ENCODE measurements around the gene CXXC5. TPM values are rescaled to one million over a fixed set of nuclear protein-coding genes. Genes with fewer than 3 reads are reported as not detected.

Gene CXXC5
- total and polyA plus RNA-seq, 9 of the 15 experiments (the other 6 are each of a cell fraction or from before 2014, with no cell fraction given) = 1.9 to 123 (median 45.8) TPM

- Histone ChIP-seq H3K79me2 (ENCODE audit: control insufficient read depth, insufficient read depth, low read length) (peaks cover 12% of the 10 kb centered on the region; the same call in 2 of the 3 replicates), H3K9me1 (ENCODE audit: control insufficient read depth, insufficient read depth, low read length) (no peaks in the 10 kb centered on the region), H3K36me3 (ENCODE audit: control insufficient read depth, insufficient read depth, low read length) (no peaks in the 10 kb centered on the region), H3K4me2 (ENCODE audit: insufficient read depth, low read length) (no peak overlapping the region), H4K20me1 (replicated peaks; ENCODE audit: control insufficient read depth, insufficient read depth, low read length) (no peaks in the 10 kb centered on the region), H2AFZ (ENCODE audit: low read depth, low read length) (no peak overlapping the region), H3K27ac (ENCODE audit: extremely low read depth, low read depth, low read length) (no peak overlapping the region), H3K4me3 (no peak overlapping the region), H3K27me3 (ENCODE audit: control insufficient read depth in 2 of 2, insufficient read depth in 2 of 2, low read length in 2 of 2) (no peaks in the 10 kb centered on the region), H3K9ac (ENCODE audit: insufficient read depth in 1 of 2, low read depth in 2 of 2, low read length in 2 of 2) (peak overlapping the region in 1 of 2 experiments; percentile 31; a peak in 1 of 4 replicates), H3K4me1 (replicated peaks in 1 of 2; ENCODE audit: control insufficient read depth in 2 of 2, insufficient read depth in 2 of 2, low read length in 2 of 2) (peaks cover 60 to 63% of the 10 kb centered on the region in 2 experiments), H3K9me3 (replicated peaks; ENCODE audit: control insufficient read depth, insufficient read depth, low read depth, low read length) (no peaks in the 10 kb centered on the region)
- no TSS peak for BruUV-seq (replicated peaks)
- DNase-seq (ENCODE audit: extremely low read depth in 1 of 4, low spot score in 3 of 4) (no peak), ATAC-seq (no peak), FAIRE-seq (no peak)
- 22% methylated on average over 1 of the region's 1 CpG for WGBS (ENCODE audit: insufficient coverage, low coverage, missing lambda C conversion rate)
- ChIA-PET POLR2A (no interaction called here), CTCF (ENCODE audit: low intra/inter-chr PET ratio) (interaction anchor here (0.6 to 0.7 kb wide), 2 partner anchors 25 to 59 kb away, joined by 3 read pairs; no protein-coding TSS in a partner anchor)
- in situ Hi-C loops (cut with MboI) = no loop called here
- intact Hi-C loops (cut with micrococcal nuclease) = loop anchor here (5.0 to 10.0 kb wide), 3 partner anchors 73 to 272 kb away; partner anchors contain the start of gene UBE2D2
- TF ChIP-seq, protein P1, sequence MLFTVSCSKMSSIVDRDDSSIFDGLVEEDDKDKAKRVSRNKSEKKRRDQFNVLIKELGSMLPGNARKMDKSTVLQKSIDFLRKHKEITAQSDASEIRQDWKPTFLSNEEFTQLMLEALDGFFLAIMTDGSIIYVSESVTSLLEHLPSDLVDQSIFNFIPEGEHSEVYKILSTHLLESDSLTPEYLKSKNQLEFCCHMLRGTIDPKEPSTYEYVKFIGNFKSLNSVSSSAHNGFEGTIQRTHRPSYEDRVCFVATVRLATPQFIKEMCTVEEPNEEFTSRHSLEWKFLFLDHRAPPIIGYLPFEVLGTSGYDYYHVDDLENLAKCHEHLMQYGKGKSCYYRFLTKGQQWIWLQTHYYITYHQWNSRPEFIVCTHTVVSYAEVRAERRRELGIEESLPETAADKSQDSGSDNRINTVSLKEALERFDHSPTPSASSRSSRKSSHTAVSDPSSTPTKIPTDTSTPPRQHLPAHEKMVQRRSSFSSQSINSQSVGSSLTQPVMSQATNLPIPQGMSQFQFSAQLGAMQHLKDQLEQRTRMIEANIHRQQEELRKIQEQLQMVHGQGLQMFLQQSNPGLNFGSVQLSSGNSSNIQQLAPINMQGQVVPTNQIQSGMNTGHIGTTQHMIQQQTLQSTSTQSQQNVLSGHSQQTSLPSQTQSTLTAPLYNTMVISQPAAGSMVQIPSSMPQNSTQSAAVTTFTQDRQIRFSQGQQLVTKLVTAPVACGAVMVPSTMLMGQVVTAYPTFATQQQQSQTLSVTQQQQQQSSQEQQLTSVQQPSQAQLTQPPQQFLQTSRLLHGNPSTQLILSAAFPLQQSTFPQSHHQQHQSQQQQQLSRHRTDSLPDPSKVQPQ (CRISPR knock-in tag; IDR thresholded peaks at IDR 0.05; ENCODE audit: borderline replicate concordance) = no peak
- no peak for TF ChIP-seq ZSCAN32 (CRISPR knock-in tag; IDR thresholded peaks at IDR 0.05)
- TF ChIP-seq, protein P2, sequence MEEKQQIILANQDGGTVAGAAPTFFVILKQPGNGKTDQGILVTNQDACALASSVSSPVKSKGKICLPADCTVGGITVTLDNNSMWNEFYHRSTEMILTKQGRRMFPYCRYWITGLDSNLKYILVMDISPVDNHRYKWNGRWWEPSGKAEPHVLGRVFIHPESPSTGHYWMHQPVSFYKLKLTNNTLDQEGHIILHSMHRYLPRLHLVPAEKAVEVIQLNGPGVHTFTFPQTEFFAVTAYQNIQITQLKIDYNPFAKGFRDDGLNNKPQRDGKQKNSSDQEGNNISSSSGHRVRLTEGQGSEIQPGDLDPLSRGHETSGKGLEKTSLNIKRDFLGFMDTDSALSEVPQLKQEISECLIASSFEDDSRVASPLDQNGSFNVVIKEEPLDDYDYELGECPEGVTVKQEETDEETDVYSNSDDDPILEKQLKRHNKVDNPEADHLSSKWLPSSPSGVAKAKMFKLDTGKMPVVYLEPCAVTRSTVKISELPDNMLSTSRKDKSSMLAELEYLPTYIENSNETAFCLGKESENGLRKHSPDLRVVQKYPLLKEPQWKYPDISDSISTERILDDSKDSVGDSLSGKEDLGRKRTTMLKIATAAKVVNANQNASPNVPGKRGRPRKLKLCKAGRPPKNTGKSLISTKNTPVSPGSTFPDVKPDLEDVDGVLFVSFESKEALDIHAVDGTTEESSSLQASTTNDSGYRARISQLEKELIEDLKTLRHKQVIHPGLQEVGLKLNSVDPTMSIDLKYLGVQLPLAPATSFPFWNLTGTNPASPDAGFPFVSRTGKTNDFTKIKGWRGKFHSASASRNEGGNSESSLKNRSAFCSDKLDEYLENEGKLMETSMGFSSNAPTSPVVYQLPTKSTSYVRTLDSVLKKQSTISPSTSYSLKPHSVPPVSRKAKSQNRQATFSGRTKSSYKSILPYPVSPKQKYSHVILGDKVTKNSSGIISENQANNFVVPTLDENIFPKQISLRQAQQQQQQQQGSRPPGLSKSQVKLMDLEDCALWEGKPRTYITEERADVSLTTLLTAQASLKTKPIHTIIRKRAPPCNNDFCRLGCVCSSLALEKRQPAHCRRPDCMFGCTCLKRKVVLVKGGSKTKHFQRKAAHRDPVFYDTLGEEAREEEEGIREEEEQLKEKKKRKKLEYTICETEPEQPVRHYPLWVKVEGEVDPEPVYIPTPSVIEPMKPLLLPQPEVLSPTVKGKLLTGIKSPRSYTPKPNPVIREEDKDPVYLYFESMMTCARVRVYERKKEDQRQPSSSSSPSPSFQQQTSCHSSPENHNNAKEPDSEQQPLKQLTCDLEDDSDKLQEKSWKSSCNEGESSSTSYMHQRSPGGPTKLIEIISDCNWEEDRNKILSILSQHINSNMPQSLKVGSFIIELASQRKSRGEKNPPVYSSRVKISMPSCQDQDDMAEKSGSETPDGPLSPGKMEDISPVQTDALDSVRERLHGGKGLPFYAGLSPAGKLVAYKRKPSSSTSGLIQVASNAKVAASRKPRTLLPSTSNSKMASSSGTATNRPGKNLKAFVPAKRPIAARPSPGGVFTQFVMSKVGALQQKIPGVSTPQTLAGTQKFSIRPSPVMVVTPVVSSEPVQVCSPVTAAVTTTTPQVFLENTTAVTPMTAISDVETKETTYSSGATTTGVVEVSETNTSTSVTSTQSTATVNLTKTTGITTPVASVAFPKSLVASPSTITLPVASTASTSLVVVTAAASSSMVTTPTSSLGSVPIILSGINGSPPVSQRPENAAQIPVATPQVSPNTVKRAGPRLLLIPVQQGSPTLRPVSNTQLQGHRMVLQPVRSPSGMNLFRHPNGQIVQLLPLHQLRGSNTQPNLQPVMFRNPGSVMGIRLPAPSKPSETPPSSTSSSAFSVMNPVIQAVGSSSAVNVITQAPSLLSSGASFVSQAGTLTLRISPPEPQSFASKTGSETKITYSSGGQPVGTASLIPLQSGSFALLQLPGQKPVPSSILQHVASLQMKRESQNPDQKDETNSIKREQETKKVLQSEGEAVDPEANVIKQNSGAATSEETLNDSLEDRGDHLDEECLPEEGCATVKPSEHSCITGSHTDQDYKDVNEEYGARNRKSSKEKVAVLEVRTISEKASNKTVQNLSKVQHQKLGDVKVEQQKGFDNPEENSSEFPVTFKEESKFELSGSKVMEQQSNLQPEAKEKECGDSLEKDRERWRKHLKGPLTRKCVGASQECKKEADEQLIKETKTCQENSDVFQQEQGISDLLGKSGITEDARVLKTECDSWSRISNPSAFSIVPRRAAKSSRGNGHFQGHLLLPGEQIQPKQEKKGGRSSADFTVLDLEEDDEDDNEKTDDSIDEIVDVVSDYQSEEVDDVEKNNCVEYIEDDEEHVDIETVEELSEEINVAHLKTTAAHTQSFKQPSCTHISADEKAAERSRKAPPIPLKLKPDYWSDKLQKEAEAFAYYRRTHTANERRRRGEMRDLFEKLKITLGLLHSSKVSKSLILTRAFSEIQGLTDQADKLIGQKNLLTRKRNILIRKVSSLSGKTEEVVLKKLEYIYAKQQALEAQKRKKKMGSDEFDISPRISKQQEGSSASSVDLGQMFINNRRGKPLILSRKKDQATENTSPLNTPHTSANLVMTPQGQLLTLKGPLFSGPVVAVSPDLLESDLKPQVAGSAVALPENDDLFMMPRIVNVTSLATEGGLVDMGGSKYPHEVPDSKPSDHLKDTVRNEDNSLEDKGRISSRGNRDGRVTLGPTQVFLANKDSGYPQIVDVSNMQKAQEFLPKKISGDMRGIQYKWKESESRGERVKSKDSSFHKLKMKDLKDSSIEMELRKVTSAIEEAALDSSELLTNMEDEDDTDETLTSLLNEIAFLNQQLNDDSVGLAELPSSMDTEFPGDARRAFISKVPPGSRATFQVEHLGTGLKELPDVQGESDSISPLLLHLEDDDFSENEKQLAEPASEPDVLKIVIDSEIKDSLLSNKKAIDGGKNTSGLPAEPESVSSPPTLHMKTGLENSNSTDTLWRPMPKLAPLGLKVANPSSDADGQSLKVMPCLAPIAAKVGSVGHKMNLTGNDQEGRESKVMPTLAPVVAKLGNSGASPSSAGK (IDR thresholded peaks at IDR 0.05) = no peak
- TF ChIP-seq TAF1 (IDR thresholded peaks at IDR 0.05; ENCODE audit: control insufficient read depth, extremely low read depth, insufficient read depth, low read length, severe bottlenecking) = no peak
- TF ChIP-seq KAT8 (IDR thresholded peaks at IDR 0.05; ENCODE audit: low read depth) = no peak
- no peak for TF ChIP-seq ZNF644 (tag; IDR thresholded peaks at IDR 0.05; ENCODE audit: low read depth)
These were observed 46.5 kb downstream of the CXXC5 start for GRCh38 chr5:139694556-139695177.

All from K562 (cell line).